Measurements from ENCODE around the gene NEURL1B.
A peak's percentile ranks its signal among the peaks of the same experiment; 100 is the strongest.

The NEURL1B gene

DNA sequence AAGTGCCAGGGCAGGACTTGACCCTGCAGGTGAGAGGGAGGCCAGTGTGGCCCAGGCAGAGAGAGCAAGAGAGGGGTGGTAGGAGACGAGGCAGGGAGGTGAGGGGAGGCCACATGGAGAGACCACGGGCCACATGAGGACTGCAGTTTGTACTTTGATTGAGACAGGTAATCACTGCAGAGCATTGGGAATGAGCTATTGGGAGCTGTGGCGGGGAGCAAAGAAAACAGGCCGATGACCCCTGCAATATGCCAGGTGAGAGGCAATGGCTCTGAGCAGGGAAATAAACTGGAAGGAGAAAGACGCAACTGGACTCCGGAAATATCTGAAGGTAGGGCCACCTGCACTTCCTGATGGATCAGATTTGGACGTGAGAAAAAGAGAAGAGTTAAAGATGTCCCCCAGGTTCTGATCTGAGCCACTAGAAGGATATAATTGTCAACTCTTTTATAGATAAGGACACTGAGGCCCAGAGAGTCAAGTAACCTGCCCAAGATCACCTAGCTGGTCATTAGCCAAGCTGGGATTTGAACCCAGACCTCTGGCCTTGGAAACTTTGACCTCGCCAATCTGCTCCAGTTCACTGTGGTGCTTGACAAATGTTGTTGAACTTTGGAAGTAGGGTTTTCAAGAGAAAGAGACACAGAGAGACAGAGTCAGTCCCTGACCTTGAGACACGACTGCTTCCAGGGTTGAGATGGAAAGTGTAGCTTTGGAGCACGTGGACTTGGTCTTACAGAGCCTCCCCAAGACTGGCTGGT lies 87.6 kb downstream of the NEURL1B start:
- H3K4me3 ChIP-seq (ENCODE audit: low read length), result no peak overlapping the region
- TF ChIP-seq, protein P1, sequence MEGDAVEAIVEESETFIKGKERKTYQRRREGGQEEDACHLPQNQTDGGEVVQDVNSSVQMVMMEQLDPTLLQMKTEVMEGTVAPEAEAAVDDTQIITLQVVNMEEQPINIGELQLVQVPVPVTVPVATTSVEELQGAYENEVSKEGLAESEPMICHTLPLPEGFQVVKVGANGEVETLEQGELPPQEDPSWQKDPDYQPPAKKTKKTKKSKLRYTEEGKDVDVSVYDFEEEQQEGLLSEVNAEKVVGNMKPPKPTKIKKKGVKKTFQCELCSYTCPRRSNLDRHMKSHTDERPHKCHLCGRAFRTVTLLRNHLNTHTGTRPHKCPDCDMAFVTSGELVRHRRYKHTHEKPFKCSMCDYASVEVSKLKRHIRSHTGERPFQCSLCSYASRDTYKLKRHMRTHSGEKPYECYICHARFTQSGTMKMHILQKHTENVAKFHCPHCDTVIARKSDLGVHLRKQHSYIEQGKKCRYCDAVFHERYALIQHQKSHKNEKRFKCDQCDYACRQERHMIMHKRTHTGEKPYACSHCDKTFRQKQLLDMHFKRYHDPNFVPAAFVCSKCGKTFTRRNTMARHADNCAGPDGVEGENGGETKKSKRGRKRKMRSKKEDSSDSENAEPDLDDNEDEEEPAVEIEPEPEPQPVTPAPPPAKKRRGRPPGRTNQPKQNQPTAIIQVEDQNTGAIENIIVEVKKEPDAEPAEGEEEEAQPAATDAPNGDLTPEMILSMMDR (conservative IDR thresholded peaks at IDR 0.05; ENCODE audit: low read length), result no peak
- no peak for DNase-seq (ENCODE audit: low read depth)

DNA sequence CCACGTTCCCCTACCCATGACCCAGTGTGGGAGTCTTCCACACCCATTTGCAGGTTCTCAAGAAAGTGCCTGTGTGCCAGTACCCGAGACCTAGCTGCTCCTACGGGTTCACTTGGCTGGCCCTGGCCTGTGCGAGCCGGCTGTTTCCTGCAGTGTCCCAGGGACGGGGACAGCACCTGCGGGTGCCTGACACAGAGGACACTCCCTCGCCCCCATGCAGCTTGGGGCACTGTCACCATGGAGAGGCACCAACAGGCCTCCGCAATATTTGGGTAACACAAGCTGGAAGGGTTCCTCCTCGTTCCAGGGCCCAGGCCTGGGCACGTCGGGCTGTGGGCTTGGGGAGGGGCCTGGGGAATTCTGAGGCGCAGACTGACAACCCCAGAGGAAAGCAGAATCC lies 88.5 kb downstream of the NEURL1B start:
- TF ChIP-seq, protein P1 (conservative IDR thresholded peaks at IDR 0.05; ENCODE audit: low read length), result no peak
- DNase-seq (ENCODE audit: low read depth), result no peak
- H3K4me3 ChIP-seq (ENCODE audit: low read length), result no peak overlapping the region

DNA sequence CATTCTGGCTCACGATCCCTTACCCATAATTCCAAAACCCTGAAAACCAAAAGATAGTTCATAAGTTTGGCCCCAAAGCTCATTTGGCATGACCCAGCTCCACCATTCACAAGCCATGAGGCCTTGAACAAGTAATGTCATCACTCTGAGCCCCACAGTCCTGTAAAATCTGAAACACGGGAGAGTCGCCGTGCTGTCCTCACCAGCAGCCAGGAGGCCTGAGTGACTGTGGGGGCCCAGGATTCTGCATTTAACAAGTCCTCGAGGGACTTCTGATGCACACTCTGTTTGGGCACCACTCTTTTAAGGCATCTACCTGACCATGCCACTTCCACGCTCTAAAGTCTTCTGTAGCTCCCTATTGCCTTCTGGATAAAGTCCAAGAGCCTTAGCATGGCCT lies 89.2 kb downstream of the NEURL1B start:
- no peak overlapping the region for H3K4me3 ChIP-seq (ENCODE audit: low read length)
- DNase-seq (ENCODE audit: low read depth), result no peak
- TF ChIP-seq, protein P1 (conservative IDR thresholded peaks at IDR 0.05; ENCODE audit: low read length), result no peak

DNA sequence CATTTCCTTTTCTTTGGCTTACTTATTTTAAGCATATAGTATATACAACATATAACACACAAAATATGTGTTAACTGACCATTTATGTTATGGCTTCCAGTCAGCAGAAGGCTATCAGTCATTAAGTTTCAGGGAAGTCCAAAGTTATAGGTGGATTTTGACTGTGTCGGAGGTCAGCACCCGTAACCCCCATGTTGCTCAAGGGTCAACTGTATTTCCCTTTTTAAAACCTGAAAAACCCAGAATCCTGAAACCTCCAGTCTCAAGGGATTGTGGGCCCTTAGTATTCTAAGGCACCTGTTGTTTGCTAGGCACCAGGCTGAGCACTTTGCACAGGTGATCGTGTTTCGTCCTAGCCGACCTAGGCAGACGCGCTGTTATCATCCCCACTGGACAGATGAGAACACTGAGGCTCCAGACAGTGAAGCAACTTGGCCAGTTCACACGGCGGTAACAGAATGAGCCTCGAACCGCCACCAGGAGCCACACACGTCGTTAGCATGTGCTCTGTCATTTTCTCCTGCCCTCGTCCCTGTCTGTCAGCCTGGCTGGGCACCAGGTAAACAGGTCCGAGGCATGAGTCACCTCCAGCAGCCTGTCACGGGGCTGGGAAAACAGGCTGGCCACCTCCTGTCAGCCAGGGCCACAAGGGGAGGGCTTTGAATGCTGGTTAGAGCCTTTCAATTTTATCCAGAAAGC lies 90.1 kb downstream of the NEURL1B start:
- TF ChIP-seq, protein P1 (conservative IDR thresholded peaks at IDR 0.05; ENCODE audit: low read length), result no peak
- no peak overlapping the region for H3K4me3 ChIP-seq (ENCODE audit: low read length)
- DNase-seq (ENCODE audit: low read depth), result peak; percentile 32

DNA sequence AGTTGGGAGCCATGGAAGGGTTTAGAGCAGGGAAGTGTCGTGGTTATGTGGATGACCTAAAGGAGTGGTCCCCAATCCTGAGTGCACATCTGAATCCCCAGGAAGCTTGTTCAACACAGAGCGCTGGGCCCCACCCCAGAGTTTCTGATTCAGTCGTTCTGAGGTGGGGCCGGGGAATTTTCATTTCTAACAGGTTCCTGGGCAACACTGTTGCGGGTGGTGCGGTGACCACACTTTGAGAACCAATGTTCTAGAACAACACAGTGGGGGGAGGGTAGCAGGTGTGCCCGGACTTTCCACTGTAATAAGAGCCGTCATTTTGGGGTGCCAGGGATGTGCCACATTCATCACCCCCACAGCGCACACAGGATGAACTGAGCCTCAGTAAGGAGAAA lies 90.6 kb downstream of the NEURL1B start:
- TF ChIP-seq, protein P1 (conservative IDR thresholded peaks at IDR 0.05; ENCODE audit: low read length), result no peak
- no peak overlapping the region for H3K4me3 ChIP-seq (ENCODE audit: low read length)
- no peak for DNase-seq (ENCODE audit: low read depth)

DNA sequence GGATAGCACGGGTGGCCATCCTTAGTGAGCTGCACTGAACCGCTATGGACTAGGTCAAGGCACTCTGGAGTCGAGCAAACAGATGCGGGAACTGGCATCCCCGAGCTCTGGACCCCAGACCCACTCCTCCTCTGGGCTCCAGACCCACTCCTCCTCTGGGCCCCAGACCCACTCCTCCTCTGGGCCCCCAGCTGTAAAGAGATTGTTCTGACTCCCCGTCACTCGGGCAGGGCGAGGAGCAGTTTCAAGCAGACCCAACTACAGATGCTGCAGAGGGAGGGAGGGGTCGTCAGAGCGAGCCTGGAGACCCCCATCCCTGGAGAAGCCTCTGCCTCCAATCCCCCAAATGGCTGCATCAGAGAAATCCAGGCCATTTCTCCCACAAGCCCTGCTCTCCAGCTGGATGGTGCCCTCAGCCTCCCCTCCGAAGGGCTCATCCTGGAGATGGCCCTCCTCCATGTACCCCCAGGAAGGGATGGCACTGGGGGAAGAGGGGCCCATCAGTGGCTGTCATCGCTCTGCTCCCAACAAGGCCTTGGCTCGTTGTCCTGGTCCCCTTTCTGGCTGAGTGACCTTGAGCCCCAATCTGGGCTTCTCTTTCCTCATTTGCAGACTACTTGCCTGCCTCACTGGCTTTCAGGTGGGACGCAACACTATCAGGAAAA lies 91.3 kb downstream of the NEURL1B start:
- no peak for DNase-seq (ENCODE audit: low read depth)
- TF ChIP-seq, protein P1 (conservative IDR thresholded peaks at IDR 0.05; ENCODE audit: low read length), result no peak
- H3K4me3 ChIP-seq (ENCODE audit: low read length), result no peak overlapping the region
